HUDEP-2 (cell line): ENCODE data around the gene SRRM3.
"Not testable (repeated sequence)": the region's sequence is repeated elsewhere in the genome, so short reads cannot be mapped to it uniquely, and the experiment has no call there.

Experiments
- DNase-seq, 76 experiments: peaks; one replicate each; lab custom pipeline; 2025; ENCODE audit not compliant: unreplicated experiment in 76 of 76; lab: John Stamatoyannopoulos, UW

The SRRM3 gene

GRCh38 chr7:76201732-76202665, at the start of gene SRRM3:
Gene SRRM3 (plus strand): TSS chr7:76201896. CDS start chr7:76235067, 33,171 bp downstream.
- DNase-seq: peak in 71 of 76 experiments; percentile 1 to 85 (median 61)

GRCh38 chr7:76151932-76152331, 49.8 kb upstream of the SRRM3 start:
- DNase-seq: no peak

GRCh38 chr7:76153571-76154230, 48.0 kb upstream of the SRRM3 start:
- DNase-seq: peak in 8 of 76 experiments; percentile 1 to 19 (median 10)

- peak in 3 of 76 experiments; percentile 5 to 10 (median 6) for DNase-seq
Measured at GRCh38 chr7:76155938-76156337, 45.8 kb upstream of the SRRM3 start.

- not testable (repeated sequence) for DNase-seq
Measured at GRCh38 chr7:76156992-76157685, 44.6 kb upstream of the SRRM3 start.

GRCh38 chr7:76158416-76158815, 43.3 kb upstream of the SRRM3 start:
- DNase-seq: not testable (repeated sequence)

GRCh38 chr7:76162416-76163170, 39.1 kb upstream of the SRRM3 start:
- not testable (repeated sequence) for DNase-seq

- DNase-seq: not testable (repeated sequence)
Measured at GRCh38 chr7:76163812-76164211, 37.9 kb upstream of the SRRM3 start.

GRCh38 chr7:76165106-76165972, 36.4 kb upstream of the SRRM3 start:
- no peak for DNase-seq

GRCh38 chr7:76165973-76166403, 35.7 kb upstream of the SRRM3 start:
- no peak for DNase-seq

- DNase-seq: peak in 75 of 76 experiments; percentile 52 to 94 (median 87)
Measured at GRCh38 chr7:76166404-76167255, 35.1 kb upstream of the SRRM3 start.

- DNase-seq: no peak
Measured at GRCh38 chr7:76173566-76174205, 28.0 kb upstream of the SRRM3 start.

- not testable (repeated sequence) for DNase-seq
Measured at GRCh38 chr7:76176951-76177350, 24.7 kb upstream of the SRRM3 start.

- DNase-seq: no peak
Measured at GRCh38 chr7:76179686-76180085, 22.0 kb upstream of the SRRM3 start.

GRCh38 chr7:76182225-76182960, 19.3 kb upstream of the SRRM3 start:
- DNase-seq: no peak

GRCh38 chr7:76185187-76185896, 16.4 kb upstream of the SRRM3 start:
- DNase-seq: no peak

GRCh38 chr7:76187272-76187671, 14.4 kb upstream of the SRRM3 start:
- DNase-seq: no peak
